Measurements from ENCODE around the gene KSR1. TPM values are rescaled to one million over a fixed set of nuclear protein-coding genes. Genes with fewer than 3 reads are reported as not detected.

KSR1 gene
- total RNA-seq, 1 donor from 2014 or later, result 8.3 TPM

DNA sequence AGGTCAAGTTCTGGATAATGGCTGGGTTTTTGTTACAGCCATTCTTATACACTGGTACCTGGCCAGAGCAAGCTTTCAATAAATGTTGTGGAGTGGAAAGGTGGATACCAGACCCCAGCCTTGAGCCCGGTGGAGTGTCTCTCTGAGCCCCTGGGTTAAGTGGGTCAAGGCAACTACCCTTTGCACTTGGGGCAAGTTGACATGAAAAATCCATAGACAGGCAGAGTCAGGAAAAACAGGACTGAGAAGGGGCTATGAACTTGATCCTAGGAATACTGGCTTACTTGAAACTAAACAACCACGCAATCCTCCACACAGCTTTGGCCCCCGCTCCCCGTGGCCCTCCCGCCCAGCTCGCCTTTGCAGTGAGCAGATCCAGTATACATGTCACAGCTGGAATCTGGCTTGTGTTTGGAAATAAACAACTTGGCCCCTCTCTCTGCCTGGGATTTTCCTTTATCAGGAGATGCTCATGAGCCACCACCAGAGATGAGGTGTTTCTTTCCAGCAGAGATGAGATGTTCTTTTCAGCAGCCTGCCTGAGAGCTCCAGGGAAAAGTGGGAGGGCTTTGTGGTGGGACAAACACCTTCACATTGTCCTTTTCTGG, 65.9 kb downstream of the KSR1 start:
- no peak for DNase-seq
- peak; percentile 44 for ATAC-seq (ENCODE audit: poor library complexity)
- intact Hi-C loops (cut with DNase I), result no loop called here

DNA sequence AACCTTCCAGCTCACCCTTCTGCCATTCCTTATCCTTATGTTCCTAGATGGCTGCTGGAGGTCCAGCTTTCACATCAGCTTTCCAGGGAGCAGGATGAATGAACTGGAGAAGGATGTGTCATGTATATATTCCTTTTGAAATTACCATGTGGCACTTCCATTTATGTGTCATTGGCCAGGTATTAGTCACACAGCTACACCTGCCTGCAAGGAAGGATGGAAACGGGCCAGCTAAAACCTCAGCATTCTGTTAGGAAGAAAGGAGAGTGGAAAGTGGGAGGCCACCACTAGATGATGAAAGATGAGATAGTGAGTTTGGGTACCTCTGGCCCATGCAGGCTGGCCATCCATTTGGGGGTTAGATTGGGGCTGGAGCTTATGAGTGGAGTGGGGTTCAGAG, 67.5 kb downstream of the KSR1 start:
- no peak for DNase-seq
- ATAC-seq (ENCODE audit: poor library complexity), result no peak
- intact Hi-C loops (cut with DNase I), result no loop called here

DNA sequence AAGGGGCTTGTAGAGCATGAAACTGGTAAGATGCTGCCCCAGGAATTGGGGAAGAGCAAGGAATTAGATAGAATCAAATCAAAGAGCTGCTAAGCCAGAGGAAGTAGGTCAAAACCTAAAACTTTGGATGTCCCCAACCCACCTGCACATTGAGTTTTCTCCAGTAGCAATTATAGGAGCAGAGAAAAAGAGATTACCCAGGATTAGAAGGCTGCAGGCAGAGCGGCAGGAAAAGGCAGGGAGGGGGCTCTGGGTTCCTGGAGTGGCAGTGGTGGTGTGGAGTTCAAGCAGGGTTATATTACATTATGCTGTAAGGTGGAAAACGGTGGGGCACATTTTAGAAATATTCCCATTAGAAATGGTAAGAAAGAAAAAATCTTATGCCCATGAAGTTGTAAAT, 68.3 kb downstream of the KSR1 start:
- DNase-seq (no peak), ATAC-seq (ENCODE audit: poor library complexity) (no peak)
- intact Hi-C loops (cut with DNase I), result no loop called here

DNA sequence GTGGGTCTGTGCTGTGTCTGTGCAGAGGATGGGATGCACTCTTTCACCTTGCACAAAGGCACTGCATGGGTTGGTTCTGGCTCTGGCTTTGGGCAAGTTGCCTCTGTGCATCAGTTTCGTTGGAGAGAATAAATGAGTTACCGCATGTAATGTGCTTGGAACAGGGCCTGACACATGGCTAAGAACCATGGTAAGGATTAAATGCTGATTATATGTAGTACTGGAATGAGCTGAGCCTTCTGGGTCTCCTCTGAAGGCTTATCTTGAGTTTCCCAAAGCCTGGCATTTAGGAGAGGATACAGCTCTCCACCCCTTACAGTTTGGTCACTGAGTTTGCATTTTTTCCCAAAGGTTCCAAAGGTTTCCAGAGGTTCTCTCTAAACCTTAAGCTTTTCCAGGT, 69.1 kb downstream of the KSR1 start:
- ATAC-seq (ENCODE audit: poor library complexity), result no peak
- no peak for DNase-seq
- intact Hi-C loops (cut with DNase I), result no loop called here

DNA sequence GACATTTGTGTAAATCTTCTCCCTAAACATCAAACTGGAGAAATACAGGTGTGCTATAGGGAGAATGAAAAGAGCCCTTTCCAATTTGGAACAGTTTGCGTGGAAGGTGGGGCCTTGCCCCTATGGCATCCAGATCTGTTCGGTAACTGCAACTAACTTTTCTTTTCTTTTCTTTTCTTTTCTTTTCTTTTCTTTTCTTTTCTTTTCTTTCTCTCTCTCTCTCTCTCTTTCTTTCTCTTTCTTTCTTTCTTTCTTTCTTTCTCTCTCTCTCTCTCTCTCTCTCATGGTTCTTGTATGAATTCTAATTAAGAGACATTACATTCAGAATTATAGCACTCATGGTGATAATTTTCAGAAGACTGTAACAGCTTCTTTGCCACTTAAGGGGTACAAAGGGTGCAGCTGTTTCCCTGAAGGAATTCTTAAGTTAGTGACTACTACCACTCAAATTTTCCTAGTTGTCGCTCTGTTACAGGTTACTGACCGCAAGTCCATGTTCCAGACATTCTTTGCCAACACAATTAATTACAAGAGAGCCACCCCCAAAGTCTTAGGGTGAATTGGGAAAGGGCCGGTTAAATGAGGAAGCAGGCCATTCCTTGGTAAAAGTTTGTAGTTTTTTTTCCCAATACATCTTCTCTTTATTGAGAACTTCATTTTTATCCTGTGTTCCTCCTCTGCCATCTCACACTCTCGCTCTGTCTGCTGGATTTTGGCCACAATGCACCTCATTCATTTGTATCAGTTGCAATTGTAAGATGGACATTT, 69.8 kb downstream of the KSR1 start:
- ATAC-seq (ENCODE audit: poor library complexity), result no peak
- intact Hi-C loops (cut with DNase I), result no loop called here
- no peak for DNase-seq

DNA sequence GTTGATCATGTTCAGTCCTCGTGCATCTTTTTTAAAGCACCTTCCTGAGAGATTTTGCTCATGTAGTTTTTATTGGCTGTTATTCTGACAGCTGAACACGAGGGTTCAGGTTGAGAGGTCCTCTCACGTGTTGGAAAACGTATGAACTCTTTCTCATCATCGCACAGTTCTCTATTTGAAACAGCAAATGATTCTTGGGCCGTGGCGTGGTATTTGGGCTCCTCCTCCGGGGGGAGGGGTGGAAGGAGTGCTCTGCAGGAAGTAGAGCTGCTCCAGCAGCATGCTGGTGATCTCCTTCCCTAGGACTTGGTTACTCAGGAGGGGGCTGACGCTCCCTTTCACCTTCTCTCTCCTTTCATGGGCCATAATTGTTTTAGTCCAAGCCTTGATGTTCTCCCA, 70.4 kb downstream of the KSR1 start:
- DNase-seq (peak; percentile 63), ATAC-seq (ENCODE audit: poor library complexity) (peak; percentile 49)
- intact Hi-C loops (cut with DNase I), result no loop called here

DNA sequence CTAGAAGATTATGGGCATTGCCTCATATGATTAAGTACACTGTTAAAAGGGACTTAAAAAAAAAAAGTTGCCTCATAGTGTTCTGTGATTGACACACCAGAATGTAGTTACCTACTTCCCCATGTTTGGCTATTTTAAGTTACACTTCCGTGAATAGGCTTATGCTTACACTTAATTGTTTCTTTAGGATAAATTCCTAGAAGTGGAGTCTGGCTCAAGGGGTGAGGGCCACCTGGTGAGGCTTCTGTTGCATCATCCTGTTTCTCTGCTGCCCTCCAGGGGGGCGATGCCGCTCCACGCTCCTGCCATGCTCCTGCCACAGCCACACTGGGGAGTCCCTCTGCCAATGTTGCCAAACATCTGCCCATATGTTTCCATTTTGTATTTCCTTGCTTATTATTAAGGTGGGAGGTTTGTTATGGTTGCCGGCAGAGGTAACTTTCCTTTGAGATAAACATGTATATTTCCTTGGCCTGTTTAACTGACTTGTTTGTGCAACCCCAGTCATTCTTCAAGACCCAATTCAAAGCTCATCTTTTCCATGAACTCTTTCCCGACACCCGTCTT, 73.1 kb downstream of the KSR1 start:
- DNase-seq, result no peak
- ATAC-seq (ENCODE audit: poor library complexity), result peak; percentile 33
- intact Hi-C loops (cut with DNase I), result no loop called here

DNA sequence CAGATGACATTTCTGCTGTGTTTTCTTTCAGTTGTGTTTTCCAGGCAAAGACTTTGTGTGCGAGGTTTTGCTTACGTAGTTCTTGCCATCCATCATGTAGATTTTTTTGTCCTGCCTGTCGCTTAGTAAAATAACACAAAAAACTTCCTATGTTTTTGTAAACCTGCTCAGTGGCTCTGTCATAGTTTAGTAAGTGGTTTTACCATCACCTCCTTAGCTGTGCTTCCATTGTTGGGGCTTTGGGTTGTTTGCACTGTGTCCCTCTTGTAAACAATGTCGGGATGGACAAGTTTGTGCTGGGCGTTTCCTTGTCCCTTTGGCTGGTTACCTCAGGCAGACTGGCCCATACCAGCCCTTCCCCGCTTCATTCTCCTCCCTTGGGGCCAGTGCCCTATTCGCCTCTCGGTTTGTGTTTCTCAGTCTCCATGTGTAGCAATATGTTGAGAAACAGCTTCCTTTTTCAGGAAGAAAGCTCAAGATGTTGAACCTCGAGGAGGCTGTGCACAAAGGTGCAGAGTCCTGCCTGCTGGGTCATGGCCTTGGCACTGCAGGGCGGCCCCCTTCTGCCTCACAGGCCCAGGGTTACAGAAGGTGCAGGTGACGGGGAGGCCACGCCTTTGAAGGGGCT, 74.6 kb downstream of the KSR1 start:
- peak; percentile 46 for ATAC-seq (ENCODE audit: poor library complexity)
- no peak for DNase-seq
- intact Hi-C loops (cut with DNase I), result no loop called here

DNA sequence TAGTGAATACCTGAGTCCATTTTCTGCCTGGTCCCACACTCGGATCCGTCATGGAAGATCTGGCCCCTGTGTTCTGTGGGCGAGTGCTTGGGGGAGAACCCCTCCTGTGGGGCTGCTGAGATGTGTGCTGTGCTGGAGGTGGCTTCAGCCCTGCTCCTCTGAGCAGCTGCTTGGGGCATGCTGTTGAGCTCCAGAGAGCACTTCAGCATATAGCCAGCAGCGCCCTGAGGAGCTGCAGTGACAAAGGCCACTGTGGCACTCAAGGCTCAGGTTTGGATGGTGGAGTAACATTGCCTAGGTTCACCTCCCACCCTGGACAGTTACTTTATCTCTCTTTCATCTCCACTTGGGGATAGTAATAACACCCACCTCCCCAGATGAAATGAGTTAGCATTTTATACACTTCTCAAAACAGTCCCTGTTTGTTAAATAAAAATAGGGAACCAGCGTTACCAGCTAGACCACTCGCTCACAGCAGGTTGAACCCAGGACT, 75.3 kb downstream of the KSR1 start:
- intact Hi-C loops (cut with DNase I), result no loop called here
- ATAC-seq (ENCODE audit: poor library complexity) (no peak), DNase-seq (no peak)

DNA sequence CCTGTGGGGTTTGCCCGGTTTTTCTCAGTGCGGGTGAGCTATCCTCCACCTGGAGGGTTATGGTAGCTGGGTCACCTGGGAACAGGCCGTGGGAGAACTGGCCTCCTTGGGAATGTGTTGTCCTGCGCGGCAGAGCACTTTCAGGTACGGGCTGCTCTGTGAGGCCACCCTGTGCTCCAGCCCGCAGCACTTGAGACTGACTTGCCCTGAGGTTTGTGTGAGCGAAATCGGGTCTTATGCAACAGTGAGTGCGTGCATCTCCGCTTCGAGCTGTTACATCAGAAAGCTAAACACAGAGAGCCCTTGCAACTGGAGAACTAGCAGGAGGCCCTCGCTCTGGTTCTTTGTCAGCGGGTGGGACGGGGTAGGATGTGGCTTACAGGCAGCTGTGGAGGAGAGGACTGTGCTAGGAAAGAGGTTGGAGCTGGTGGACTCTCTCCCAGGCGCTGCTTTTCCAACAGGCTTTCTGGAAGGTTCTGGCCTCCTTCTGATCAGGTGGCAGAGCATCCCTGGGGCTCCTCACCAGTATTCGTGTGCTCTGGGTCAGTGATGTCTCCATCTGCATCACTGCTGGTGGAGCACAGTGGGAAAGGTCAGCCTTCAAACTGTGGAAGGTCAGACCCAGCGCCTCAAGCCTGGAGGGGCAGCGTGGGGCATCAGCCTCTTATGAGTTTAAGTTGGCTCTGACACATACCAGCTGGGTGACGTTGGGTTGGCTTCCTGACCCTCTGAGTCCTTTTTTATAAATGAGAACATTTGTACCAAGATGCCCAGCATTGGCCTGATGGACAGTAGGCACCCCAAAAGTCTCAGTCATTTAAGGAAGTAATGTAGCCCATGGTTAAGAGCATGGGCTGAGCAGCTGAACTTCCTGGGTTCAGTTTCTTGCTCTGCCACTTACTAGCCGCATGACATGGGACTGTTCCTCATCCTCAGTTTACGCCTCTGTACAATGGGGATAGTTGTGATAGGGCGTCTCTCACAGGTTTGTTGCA, 76.3 kb downstream of the KSR1 start:
- ATAC-seq (ENCODE audit: poor library complexity) (peak; percentile 58), DNase-seq (peak; percentile 65)
- intact Hi-C loops (cut with DNase I), result no loop called here

DNA sequence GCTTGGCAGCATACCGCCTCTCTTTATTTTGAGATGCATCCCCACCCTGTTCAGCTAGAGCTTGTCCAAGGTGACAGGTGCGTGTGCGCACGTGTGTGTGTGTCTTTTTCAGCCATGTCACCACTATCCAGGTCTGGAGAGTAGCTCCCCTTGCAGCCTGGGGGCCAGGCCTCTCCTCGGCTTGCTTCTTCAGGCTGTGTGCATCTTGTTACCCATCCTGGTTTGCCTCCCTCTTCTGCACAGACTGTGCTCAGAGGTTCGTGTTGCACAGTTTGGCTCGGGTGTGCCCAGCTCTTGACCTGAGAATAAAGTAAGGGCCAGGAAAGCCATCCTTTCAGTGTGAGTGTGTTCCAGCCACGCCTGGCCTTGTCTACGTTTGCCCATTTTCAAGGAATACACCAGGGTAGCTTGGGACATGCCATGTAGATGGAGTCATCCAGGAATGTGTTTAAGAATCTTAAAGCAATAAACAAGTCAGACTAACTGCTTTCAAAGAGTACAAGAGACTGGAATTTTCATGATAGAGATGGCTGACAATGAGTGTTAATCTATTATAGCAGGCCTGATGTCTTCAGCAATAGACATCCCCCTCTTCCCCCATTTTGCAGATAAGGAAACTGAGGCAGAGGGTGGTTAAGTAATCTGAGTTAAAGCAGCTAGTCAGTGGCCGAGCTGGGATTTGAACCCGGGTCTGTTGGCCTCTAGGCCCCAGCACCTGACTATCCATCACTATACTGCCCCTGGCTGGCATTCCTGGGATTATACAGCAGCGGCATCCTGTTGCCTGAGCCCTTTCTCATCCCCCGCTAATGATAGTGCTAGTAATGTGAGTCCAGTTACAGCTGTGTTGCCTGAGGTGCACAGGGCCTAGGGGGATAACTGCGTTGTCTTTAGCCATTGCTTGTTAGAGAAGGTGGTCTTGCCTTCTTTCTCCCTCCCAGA, 77.9 kb downstream of the KSR1 start:
- no peak for ATAC-seq (ENCODE audit: poor library complexity)
- no peak for DNase-seq
- intact Hi-C loops (cut with DNase I), result no loop called here

DNA sequence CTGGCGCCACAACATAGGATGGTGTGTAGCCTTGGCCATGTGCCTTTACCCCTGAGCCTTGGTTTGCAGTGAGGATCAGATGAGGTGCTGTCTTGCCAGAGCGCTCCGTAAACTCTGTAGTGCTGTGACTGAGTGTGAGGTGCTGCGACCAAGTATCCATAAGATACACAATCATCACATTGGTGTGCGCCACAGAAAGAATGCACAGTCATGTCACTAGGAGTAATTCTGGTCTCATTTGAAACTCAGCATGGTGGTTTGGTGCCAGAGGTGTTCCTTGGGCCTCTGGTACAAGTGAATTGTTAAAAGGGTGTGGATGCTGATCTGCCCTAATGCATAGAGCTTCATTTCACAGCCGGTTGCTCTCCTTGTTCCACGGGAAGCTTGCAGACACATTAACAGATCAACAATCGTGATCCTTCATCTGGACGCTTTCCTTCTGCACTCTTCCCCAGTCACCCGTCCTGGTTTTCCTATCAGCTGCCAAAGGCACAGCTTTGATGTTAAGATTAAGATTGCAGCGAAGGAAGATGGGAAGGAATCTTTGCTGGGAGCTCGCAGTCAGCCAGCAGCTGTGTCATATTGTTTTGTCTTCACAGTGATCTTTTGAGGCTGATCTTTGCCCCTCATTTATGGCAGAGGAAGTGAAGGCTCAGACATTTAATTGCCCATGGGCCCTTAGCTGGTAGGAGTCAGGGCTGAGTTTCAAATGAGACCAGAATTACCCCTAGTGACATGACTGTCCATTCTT, 79.1 kb downstream of the KSR1 start:
- ATAC-seq (ENCODE audit: poor library complexity) (no peak), DNase-seq (no peak)
- intact Hi-C loops (cut with DNase I), result no loop called here

DNA sequence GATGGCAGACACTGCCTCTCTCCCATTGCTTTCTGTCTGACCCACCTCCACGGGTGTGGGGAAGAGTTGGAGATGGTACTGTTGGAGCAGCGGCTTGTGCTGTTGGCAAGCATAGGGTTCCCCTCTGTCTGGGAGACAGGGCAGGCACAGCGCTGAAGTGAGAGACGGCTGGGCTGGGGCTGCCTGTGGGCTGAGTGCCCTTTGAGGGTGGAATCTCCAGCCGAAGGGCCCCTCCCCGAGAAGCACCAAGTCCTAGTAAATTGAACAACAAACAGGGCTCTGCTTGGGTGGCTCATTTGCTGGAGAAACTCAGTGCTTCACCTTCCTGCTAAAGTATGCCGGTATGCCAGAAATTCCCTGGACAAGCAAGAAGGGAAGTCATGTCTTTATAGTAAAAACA, 79.7 kb downstream of the KSR1 start:
- ATAC-seq (ENCODE audit: poor library complexity) (no peak), DNase-seq (no peak)
- intact Hi-C loops (cut with DNase I), result no loop called here

DNA sequence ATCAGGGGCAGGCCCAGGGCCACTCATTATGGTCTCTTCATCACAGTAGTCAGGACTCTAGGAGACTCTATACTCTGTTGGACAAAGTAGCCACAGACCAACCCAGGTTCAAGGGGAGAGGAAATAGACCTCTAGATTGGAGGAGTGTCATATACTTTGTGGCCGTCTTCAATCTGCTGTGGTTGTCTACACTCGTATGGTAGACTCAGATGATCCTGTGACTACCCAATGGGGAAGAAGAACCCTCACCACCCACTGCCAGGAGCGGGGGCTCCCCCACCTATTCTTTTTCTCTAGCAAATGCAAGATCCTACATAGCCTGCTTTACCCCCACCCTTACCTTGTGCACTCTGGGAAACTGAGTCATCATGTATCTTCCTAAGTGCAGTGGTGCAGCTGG, 80.5 kb downstream of the KSR1 start:
- intact Hi-C loops (cut with DNase I), result no loop called here
- ATAC-seq (ENCODE audit: poor library complexity) (no peak), DNase-seq (no peak)

DNA sequence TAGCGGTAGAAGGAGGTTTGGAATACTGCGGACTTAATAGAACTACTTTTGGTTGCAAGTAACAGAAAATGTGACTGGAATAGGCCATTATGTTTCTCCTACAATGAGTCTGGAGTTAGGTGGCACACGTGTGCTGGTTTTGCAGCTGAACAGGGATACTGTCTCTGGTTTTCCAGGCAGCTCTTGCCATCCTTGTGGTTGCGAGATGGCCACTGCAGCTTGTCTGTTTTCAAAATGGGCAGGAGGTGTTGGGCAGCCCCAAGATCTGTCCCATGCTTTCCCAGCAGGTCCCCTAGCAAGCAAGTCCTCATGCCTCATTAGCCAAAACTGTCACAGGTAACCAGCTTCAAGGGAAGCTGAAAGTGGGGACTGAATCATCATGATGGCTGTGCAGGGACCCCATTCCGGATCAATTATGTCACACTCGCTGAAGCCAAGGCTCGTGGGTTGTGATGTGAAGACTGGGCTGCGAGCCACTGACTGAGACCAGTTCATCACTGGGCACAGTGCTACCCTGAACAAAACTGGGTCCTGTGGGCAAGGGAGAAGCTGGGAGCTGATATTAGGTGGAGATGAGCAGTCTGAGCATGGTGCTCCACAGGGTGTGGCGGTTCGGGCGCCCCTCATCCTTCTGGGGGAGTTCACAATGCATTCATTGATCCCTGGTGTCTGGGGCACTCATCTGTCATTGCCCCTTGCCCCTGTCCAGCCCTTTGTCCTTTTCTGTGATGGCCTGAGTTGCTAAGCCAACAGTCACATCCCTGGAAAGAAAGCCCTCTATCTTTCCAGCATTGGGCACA, 82.1 kb downstream of the KSR1 start:
- intact Hi-C loops (cut with DNase I), result no loop called here
- ATAC-seq (ENCODE audit: poor library complexity) (no peak), DNase-seq (no peak)

DNA sequence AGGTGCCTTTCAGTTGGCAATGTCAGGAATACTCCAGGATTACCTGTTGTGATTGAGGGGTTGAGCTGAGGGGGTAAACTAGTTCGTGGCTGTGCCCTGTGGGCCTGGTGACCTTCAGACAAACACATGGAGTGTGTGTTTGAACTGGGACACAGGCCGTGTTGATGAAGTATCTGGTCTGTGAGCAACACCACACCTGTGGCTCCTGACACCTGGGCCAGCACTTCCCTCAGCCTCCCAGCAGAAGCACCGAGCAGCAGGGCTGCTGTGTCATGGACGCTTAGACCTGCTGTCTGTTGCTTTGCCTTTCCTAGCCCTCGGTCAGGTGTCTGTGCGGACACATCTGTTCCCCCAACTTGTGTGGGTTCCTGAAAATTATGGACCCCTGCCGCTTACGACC, 82.9 kb downstream of the KSR1 start:
- ATAC-seq (ENCODE audit: poor library complexity), result no peak
- DNase-seq, result no peak
- intact Hi-C loops (cut with DNase I), result no loop called here

Measured in Right ventricle myocardium superior (tissue), 1 donor.